Epithelial cell of esophagus (primary cell): ENCODE data around the gene NOL4L.
"Not testable (repeated sequence)": the region's sequence is repeated elsewhere in the genome, so short reads cannot be mapped to it uniquely, and the experiment has no call there.

Source experiments
- DNase-seq: peaks from one replicate; pipeline ENCODE4 v3.0.0; 2010; ENCODE audit warnings: low read depth
- H3K4me3 ChIP-seq: 2 replicates; pipeline ENCODE4 v1.5.1; 2011; ENCODE audit warnings: mild to moderate bottlenecking, low read length, control low read depth
- CTCF ChIP-seq: IDR thresholded peaks from 2 replicates; pipeline ENCODE4 v1.5.1; 2011; ENCODE audit warnings: low read depth, mild to moderate bottlenecking, low read length, control low read depth, inconsistent platforms; ENCODE audit not compliant: insufficient read depth; ENCODE audit errors: missing control alignments

The NOL4L gene

DNA sequence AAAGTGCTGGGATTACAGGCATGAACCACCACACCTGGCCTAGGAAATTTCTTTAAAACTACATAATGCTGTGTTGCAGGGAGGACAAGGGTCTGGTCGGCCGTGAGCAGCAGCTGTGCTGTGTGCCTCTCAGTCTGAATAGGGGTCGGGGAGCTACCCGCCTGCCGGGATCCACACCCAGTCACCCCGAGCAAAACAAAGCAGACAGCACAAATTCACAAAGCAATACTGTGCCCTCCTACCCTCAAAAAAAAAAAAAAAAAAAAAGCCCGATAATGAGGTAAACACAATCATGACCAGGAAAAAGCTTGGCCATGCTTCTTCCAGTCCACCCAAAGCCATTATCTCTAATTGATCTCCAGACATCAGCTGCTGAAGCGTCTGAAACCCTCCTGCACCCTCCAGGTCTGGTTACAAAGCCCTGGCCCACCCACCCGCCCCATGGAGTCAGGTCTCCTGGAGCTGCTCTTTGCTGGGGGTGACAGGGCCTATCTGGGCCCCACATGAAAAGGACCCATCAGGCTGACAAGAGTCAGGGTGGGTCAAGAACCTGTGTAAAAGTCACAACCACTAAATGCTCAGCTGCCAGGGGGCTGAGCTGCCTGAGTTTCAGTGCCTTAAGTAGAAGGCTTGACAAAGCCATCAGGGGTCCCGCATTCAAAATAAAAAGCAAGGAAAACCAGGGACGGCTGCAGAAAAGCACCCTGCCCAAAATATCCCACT is 88.2 kb downstream of the NOL4L start:
- DNase-seq: no peak
- H3K4me3 ChIP-seq: no peak overlapping the region
- no peak for TF ChIP-seq CTCF

DNA sequence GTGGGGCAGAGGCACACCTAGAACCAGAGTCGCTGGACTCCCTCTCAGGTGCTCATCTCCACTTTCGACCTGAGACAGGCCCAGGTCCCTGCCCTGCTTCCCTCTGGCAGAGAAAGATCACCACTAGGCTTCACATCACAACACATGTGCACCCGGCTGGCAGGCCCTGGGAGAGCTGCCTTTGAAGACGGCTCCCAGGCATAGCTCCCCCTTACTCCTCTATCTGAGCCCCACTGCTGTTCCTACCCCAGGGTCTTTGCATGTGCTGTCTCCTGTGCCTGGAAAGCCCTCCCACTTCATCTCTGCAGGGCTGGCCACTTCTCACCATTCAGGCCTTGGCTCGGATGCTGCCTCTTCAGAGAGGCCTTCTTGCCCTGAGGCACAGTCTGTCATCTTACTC is 89.2 kb downstream of the NOL4L start:
- TF ChIP-seq CTCF: no peak
- no peak for DNase-seq
- no peak overlapping the region for H3K4me3 ChIP-seq

DNA sequence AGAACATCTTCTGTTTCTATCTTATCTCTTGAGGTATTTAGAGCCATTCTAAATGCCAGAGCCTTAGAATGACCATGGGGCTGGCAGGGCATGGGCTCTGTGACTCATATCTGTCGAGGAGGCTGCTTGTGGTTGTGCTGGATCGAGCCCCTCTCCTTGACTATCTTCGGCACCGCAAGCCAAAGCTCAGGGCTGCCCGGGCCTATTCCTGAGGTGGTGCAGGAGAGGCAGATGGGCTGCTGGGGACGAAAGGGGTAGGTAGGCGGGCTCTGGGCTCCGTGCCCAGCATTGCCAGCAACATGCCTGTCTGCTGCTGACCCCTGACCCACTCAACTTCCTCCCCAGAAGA is 89.9 kb downstream of the NOL4L start:
- DNase-seq: no peak
- TF ChIP-seq CTCF: no peak
- no peak overlapping the region for H3K4me3 ChIP-seq

GRCh38 chr20:32494483-32495216 is 90.5 kb downstream of the NOL4L start:
- DNase-seq: no peak
- H3K4me3 ChIP-seq: no peak overlapping the region
- TF ChIP-seq CTCF: no peak

GRCh38 chr20:32493356-32493755 is 91.8 kb downstream of the NOL4L start:
- TF ChIP-seq CTCF: no peak
- no peak overlapping the region for H3K4me3 ChIP-seq
- no peak for DNase-seq

DNA sequence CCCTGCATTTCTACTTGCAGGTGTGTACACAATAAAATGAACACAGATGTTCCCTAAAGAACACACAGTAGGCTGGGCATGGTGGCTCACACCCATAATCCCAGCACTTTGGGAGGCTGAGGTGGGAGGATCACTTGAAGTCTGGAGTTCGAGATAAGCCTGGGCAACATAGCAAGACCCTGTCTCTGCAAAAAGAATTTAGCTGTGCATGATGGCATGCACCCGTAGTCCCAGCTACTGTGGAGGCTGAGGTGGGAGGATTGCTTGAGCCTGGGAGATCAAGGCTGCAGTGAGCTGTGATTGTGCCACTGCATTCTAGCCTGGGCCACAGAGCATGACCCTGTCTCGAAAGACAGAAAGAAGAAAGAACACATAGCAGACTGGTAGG is 93.4 kb downstream of the NOL4L start:
- not testable (repeated sequence) for H3K4me3 ChIP-seq

DNA sequence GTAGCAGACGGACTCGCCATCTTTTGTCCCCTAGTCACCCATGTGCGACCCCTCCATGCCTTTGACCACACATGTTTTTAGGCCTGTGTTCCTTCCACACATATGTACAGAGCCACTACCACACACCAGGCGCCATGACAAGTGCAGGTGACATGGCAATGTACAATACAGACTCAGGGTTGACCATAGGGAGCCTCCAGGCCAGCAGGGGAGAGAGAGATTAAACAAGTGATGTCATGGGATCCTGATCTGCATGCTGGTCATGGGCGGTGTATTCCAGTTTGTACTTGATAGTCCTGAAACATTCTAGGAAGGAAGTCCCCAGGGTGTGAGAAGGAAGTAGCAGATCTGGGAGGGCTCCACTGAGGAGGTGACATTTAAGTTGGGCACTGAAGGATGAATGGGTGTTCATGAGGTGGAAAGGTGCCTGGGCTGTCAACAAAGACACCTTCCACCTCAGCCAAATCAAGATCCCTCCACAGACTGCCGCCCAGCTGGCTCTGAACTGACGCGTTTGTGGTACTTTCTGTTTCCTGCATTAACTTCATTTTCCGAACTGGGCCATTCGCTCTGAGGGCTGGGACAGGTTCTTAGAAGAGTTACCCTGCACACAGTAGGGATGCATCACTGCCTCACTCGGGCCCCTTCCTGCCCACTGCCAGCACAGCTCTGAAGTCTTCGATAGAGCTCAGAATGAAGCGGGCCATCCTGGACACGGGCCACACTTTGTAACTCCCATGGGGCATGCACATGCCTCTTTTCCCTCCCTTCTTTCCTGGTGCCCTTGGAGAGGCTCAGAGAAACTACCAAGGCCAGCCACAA is 94.0 kb downstream of the NOL4L start:
- DNase-seq: no peak
- no peak for TF ChIP-seq CTCF
- H3K4me3 ChIP-seq: no peak overlapping the region

More for the DNA sequence above, 93.4 kb downstream of the NOL4L start:
- DNase-seq: not testable (repeated sequence)
